Hepatocyte (in vitro differentiated cells): Measurements from ENCODE around the gene LECT2. TPM values are rescaled to one million over a fixed set of nuclear protein-coding genes. Genes with fewer than 3 reads are reported as not detected.

Experiments used
- DNase-seq: peaks from one replicate; pipeline ENCODE4 v3.0.0-alpha.2; 2016; ENCODE audit warnings: low spot score
- H2AFZ ChIP-seq: fragments of 200-600 bp; sonication (generic); 2 replicates; pipeline ENCODE4 v1.6.0; 2016; ENCODE audit warnings: antibody characterized with exemption, mild to moderate bottlenecking
- H3K27ac ChIP-seq: fragments of 200-600 bp; sonication (generic); 2 replicates; pipeline ENCODE4 v1.5.1; 2016; ENCODE audit warnings: mild to moderate bottlenecking
- H3K27me3 ChIP-seq: fragments of 200-600 bp; sonication (generic); 2 replicates; pipeline ENCODE4 v1.6.1; 2016
- H3K36me3 ChIP-seq: fragments of 200-600 bp; sonication (generic); replicated peaks from 2 replicates; pipeline ENCODE4 v1.5.1; 2016; ENCODE audit warnings: low read depth; ENCODE audit not compliant: insufficient read depth
- H3K4me1 ChIP-seq: fragments of 200-600 bp; sonication (generic); 2 replicates; pipeline ENCODE4 v1.5.1; 2016; ENCODE audit warnings: mild to moderate bottlenecking, moderate library complexity; ENCODE audit not compliant: insufficient read depth
- H3K4me2 ChIP-seq: fragments of 200-600 bp; sonication (generic); 2 replicates; pipeline ENCODE4 v1.6.0; 2016
- H3K4me3 ChIP-seq: fragments of 200-600 bp; sonication (generic); 2 replicates; pipeline ENCODE4 v1.5.1; 2016; ENCODE audit warnings: mild to moderate bottlenecking
- H3K79me2 ChIP-seq: fragments of 200-600 bp; sonication (generic); 2 replicates; pipeline ENCODE4 v1.6.0; 2017; ENCODE audit warnings: mild to moderate bottlenecking
- H3K9me2 ChIP-seq: fragments of 200-600 bp; sonication (generic); replicated peaks from 2 replicates; pipeline ENCODE4 v1.6.0; 2017; ENCODE audit warnings: mild to moderate bottlenecking; ENCODE audit not compliant: insufficient read depth
- H3K9me3 ChIP-seq: fragments of 200-600 bp; sonication (generic); 2 replicates; pipeline ENCODE4 v1.5.1; 2016; ENCODE audit warnings: low read depth, mild to moderate bottlenecking
- H4K20me1 ChIP-seq: fragments of 200-600 bp; sonication (generic); 2 replicates; pipeline ENCODE4 v1.6.0; 2016; ENCODE audit warnings: mild to moderate bottlenecking; ENCODE audit not compliant: insufficient read depth, poor library complexity, severe bottlenecking
- EZH2 ChIP-seq: fragments of 200-600 bp; sonication (generic); IDR thresholded peaks from 2 replicates; pipeline ENCODE4 v1.6.1; 2016; ENCODE audit warnings: antibody characterized with exemption, mild to moderate bottlenecking, borderline replicate concordance
- EZH2phosphoT487 ChIP-seq: fragments of 200-600 bp; sonication (generic); IDR thresholded peaks from one replicate; pipeline ENCODE4 v1.6.1; 2018; ENCODE audit warnings: antibody characterized with exemption, mild to moderate bottlenecking, low read depth, moderate library complexity; ENCODE audit not compliant: unreplicated experiment, severe bottlenecking
- WGBS: methylation state at CpG from one replicate; pipeline ENCODE4 v1.1.6; 2016; ENCODE audit warnings: low lambda C conversion rate; ENCODE audit errors: missing lambda C conversion rate; 5-methylcytosine and 5-hydroxymethylcytosine counted together
- polyA plus RNA-seq: library from polyadenylated mRNA; unstranded; fragments of >200 nt; fragmentation: Nextera tagmentation; extraction: Ambion mirVana; gene quantifications from 2 replicates; pipeline ENCODE4 v1.2.1, GENCODE V29; 2016
- total RNA-seq: library from RNA; depleted of rRNA; stranded (reverse); fragments of >200 nt; gene quantifications from 2 replicates; pipeline ENCODE4 v1.2.3, GENCODE V29; 2014
- TF ChIP-seq, protein P1 (sequence below): fragments of 200-600 bp; sonication (generic); IDR thresholded peaks from 2 replicates; pipeline ENCODE4 v1.5.1; 2016; ENCODE audit warnings: antibody characterized with exemption, mild to moderate bottlenecking; ENCODE audit not compliant: poor library complexity

The LECT2 gene
- total and polyA plus RNA-seq, 2 experiments from 2014 or later, result 12.3 to 29.6 TPM

DNA sequence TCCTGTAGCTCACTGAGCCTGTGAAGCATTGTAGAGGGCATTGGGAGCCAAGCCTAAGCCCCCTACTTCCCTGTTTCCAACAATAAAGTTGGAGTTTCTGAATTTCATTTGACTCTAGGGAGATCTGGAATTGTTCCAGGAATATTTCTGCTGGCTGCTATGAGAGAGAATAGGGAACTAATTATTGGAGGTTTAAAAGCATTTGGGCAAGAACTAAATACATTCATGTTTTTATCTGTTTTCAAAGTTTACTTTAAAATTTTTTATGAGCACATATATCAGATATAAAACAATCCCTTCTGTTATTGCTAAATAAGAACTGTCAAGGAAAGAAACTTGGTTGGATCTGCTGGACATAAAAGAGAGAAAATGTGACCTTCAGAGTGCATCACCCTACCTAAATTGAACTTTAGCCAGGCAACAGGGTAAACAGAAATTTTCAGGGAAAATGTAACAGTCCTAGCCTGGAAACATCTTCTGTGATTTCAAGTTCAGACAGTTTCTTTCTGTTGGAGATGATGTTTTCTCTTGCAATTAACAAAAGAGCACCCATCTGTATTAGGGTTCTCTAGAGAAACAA is 19.3 kb upstream of the LECT2 start:
- TF ChIP-seq EZH2, result no peak
- H3K4me1 ChIP-seq, result peaks cover 23% of the 10 kb centered on the region
- H2AFZ ChIP-seq, result no peak overlapping the region
- no peaks in the 10 kb centered on the region for H4K20me1 ChIP-seq
- H3K4me2 ChIP-seq, result peak overlapping the region; percentile 41
- DNase-seq, result peak; percentile 22
- peak overlapping the region; percentile 80 for H3K27ac ChIP-seq
- H3K4me3 ChIP-seq, result no peak overlapping the region
- no peaks in the 10 kb centered on the region for H3K9me2 ChIP-seq
- H3K27me3 ChIP-seq, result no peaks in the 10 kb centered on the region
- no peaks in the 10 kb centered on the region for H3K9me3 ChIP-seq
- no peaks in the 10 kb centered on the region for H3K79me2 ChIP-seq
- no peaks in the 10 kb centered on the region for H3K36me3 ChIP-seq

DNA sequence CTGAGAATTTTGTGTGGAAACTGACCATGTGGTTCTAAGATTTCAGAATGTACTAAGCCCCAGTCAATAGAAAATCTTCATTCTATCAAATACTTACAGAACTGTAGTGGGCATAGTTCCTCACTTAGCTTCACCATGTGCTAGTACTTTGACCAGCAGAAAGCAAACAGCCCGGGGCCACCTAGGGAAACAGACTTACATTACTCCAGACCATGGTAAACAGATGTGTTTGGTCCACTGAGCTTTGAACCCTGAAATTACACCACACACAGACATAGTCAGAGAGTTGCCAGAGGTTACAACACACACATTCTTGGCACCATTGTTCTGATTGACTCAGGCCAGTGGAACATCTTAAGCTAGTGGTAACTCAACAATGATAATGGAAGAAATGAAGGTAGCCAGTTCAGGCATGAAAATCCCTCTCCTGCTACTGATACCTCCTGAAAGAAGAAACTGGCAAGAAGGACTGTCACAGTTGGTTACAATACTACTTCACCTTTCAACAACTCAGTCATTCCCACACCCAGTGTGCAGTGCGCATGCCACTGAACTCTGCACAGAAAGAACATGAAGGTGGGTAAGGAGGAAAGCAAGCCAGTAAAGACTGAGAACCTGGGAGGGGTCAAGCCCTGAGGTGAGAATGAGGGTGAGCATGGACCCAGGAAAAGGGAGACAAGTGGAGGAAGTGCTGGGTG is 18.7 kb upstream of the LECT2 start:
- no peak overlapping the region for H3K4me3 ChIP-seq
- 67% methylated on average over 2 of the region's 2 CpGs for WGBS
- H3K36me3 ChIP-seq, result no peaks in the 10 kb centered on the region
- no peaks in the 10 kb centered on the region for H3K9me2 ChIP-seq
- H3K9me3 ChIP-seq, result no peaks in the 10 kb centered on the region
- no peaks in the 10 kb centered on the region for H3K27me3 ChIP-seq
- no peaks in the 10 kb centered on the region for H4K20me1 ChIP-seq
- peak; percentile 64 for DNase-seq
- H3K4me2 ChIP-seq, result peak overlapping the region; percentile 41
- H2AFZ ChIP-seq, result no peak overlapping the region
- TF ChIP-seq, protein P1, sequence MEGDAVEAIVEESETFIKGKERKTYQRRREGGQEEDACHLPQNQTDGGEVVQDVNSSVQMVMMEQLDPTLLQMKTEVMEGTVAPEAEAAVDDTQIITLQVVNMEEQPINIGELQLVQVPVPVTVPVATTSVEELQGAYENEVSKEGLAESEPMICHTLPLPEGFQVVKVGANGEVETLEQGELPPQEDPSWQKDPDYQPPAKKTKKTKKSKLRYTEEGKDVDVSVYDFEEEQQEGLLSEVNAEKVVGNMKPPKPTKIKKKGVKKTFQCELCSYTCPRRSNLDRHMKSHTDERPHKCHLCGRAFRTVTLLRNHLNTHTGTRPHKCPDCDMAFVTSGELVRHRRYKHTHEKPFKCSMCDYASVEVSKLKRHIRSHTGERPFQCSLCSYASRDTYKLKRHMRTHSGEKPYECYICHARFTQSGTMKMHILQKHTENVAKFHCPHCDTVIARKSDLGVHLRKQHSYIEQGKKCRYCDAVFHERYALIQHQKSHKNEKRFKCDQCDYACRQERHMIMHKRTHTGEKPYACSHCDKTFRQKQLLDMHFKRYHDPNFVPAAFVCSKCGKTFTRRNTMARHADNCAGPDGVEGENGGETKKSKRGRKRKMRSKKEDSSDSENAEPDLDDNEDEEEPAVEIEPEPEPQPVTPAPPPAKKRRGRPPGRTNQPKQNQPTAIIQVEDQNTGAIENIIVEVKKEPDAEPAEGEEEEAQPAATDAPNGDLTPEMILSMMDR, result no peak
- TF ChIP-seq EZH2, result no peak
- TF ChIP-seq EZH2phosphoT487, result no peak
- H3K4me1 ChIP-seq, result peaks cover 22% of the 10 kb centered on the region
- peak overlapping the region; percentile 80 for H3K27ac ChIP-seq
- H3K79me2 ChIP-seq, result no peaks in the 10 kb centered on the region

DNA sequence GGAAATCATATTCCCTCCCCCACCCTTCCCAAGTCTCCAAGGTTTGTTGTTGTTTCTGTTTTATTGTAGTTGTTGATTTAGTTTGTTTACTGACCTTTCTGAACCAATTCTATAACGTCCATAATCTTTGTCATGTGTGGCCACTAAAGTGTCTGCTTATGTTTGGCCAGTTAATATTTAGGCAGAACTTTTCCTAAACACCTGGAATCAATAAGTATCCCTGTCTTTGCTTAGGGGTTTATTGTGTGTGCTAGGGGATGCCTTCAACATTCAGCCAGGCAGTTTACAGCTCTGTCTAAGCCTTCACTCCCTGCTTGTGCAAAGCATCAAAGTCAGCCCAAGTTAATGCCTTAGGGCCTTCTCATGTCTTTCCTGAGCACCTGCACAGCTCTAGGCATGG is 16.9 kb upstream of the LECT2 start:
- H3K27me3 ChIP-seq, result no peaks in the 10 kb centered on the region
- no peaks in the 10 kb centered on the region for H3K79me2 ChIP-seq
- no peak overlapping the region for H3K4me2 ChIP-seq
- no peak overlapping the region for H3K27ac ChIP-seq
- no peak overlapping the region for H2AFZ ChIP-seq
- WGBS, result 8% methylated on average over 1 of the region's 1 CpG
- no peaks in the 10 kb centered on the region for H3K36me3 ChIP-seq
- no peaks in the 10 kb centered on the region for H4K20me1 ChIP-seq
- peaks cover 22% of the 10 kb centered on the region for H3K4me1 ChIP-seq
- no peaks in the 10 kb centered on the region for H3K9me3 ChIP-seq
- DNase-seq, result no peak
- no peak overlapping the region for H3K4me3 ChIP-seq
- no peaks in the 10 kb centered on the region for H3K9me2 ChIP-seq
- TF ChIP-seq, protein P1, result no peak
- TF ChIP-seq EZH2, result no peak
- TF ChIP-seq EZH2phosphoT487, result no peak

DNA sequence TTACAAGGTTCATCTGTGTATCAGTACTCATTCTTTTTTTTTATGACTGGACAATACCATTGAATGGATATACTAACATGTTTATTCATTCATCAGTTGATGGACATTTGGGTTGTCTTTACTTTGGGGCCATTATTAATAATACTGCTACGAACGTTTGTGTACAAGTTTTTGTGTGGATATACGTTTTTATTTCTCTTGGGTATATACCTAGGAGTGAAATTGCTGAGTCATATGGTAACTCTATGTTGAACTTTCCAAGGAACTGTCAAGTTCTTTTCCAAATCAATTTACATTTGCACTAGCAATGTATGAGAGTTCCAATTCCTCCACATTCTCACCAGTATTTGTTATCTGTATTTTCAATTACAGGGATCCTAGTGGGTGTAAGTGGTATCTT is 12.0 kb upstream of the LECT2 start:
- no peaks in the 10 kb centered on the region for H4K20me1 ChIP-seq
- no peaks in the 10 kb centered on the region for H3K27me3 ChIP-seq
- no peaks in the 10 kb centered on the region for H3K9me2 ChIP-seq
- no peaks in the 10 kb centered on the region for H3K4me1 ChIP-seq
- DNase-seq, result no peak
- no peaks in the 10 kb centered on the region for H3K9me3 ChIP-seq
- no peak overlapping the region for H3K27ac ChIP-seq
- WGBS, result 92% methylated on average over 3 of the region's 3 CpGs
- H3K4me3 ChIP-seq, result no peak overlapping the region
- TF ChIP-seq, protein P1, result no peak
- TF ChIP-seq EZH2phosphoT487 (no peak), EZH2 (no peak)
- no peaks in the 10 kb centered on the region for H3K79me2 ChIP-seq
- no peak overlapping the region for H3K4me2 ChIP-seq
- no peak overlapping the region for H2AFZ ChIP-seq
- no peaks in the 10 kb centered on the region for H3K36me3 ChIP-seq
